HepG2 (cell line): ENCODE measurements around the gene ARMC10. TPM values are rescaled to one million over a fixed set of nuclear protein-coding genes. Genes with fewer than 3 reads are reported as not detected.

Source experiments
- CTCF ChIP-seq: sonication (generic); formaldehyde crosslinking; IDR thresholded peaks from 2 replicates; pipeline ENCODE4 v1.5.0; 2020; ENCODE audit warnings: mild to moderate bottlenecking, missing genetic modification reagents, moderate library complexity
- DNMT3B ChIP-seq: conservative IDR thresholded peaks from 2 replicates; pipeline ENCODE4 v1.6.1; 2016; ENCODE audit warnings: missing biosample characterization, control low read depth
- KLF11 ChIP-seq: IDR thresholded peaks from 2 replicates; pipeline ENCODE4 v1.6.1; 2016; ENCODE audit warnings: missing compliant biosample characterization
- NCOR1 ChIP-seq: fragments of 200-600 bp; sonication (generic); IDR thresholded peaks from 2 replicates; pipeline ENCODE4 v1.7.0; 2017; ENCODE audit warnings: antibody characterized with exemption, low read length, borderline replicate concordance
- XRCC5 ChIP-seq: fragments of 200-400 bp; formaldehyde crosslinking; optimal IDR thresholded peaks from 2 replicates; pipeline ENCODE3; 2017; ENCODE audit warnings: mild to moderate bottlenecking, low read length
- ZBTB7A ChIP-seq: sonication (generic); formaldehyde crosslinking; IDR thresholded peaks from 2 replicates; pipeline ENCODE4 v1.8.0; 2022; ENCODE audit warnings: mild to moderate bottlenecking, missing genetic modification reagents
- ZC3H13 ChIP-seq: sonication (generic); formaldehyde crosslinking; IDR thresholded peaks from 2 replicates; pipeline ENCODE4 v1.8.1; 2023; ENCODE audit warnings: mild to moderate bottlenecking, missing genetic modification reagents, moderate library complexity
- ZC3H4 ChIP-seq: sonication (generic); formaldehyde crosslinking; IDR thresholded peaks from 2 replicates; pipeline ENCODE4 v1.4.0; 2020; ENCODE audit warnings: missing genetic modification reagents, borderline replicate concordance
- ZEB1 ChIP-seq: IDR thresholded peaks from 2 replicates; pipeline ENCODE4 v1.6.1; 2012; ENCODE audit warnings: mild to moderate bottlenecking, low read depth, inconsistent platforms; ENCODE audit not compliant: insufficient replicate concordance
- ZFP36L1 ChIP-seq: sonication (generic); formaldehyde crosslinking; IDR thresholded peaks from 2 replicates; pipeline ENCODE4 v1.8.0; 2022; ENCODE audit warnings: mild to moderate bottlenecking, missing genetic modification reagents, moderate library complexity
- ZMYM3 ChIP-seq: sonication (generic); formaldehyde crosslinking; IDR thresholded peaks from 2 replicates; pipeline ENCODE4 v1.5.1; 2020; ENCODE audit warnings: mild to moderate bottlenecking, missing genetic modification reagents
- ZNF407 ChIP-seq: sonication (generic); formaldehyde crosslinking; IDR thresholded peaks from one replicate; pipeline ENCODE4 v1.5.1; 2020; ENCODE audit warnings: mild to moderate bottlenecking, missing genetic modification reagents; ENCODE audit errors: not compliant biosample characterization
- ZNF432 ChIP-seq: sonication (generic); formaldehyde crosslinking; IDR thresholded peaks from 2 replicates; pipeline ENCODE4 v1.5.0; 2020; ENCODE audit warnings: missing genetic modification reagents, mild to moderate bottlenecking, borderline replicate concordance
- ZNF484 ChIP-seq: sonication (generic); formaldehyde crosslinking; IDR thresholded peaks from 2 replicates; pipeline ENCODE4 v1.5.1; 2020; ENCODE audit warnings: mild to moderate bottlenecking, low read depth, missing genetic modification reagents, borderline replicate concordance
- ZNF512 ChIP-seq: sonication (generic); formaldehyde crosslinking; IDR thresholded peaks from 2 replicates; pipeline ENCODE4 v1.4.0; 2020; ENCODE audit warnings: mild to moderate bottlenecking, missing genetic modification reagents
- ZNF644 ChIP-seq: IDR thresholded peaks from 2 replicates; pipeline ENCODE4 v1.6.1; 2016; ENCODE audit warnings: low read depth
- ZNF83 ChIP-seq: sonication (generic); formaldehyde crosslinking; IDR thresholded peaks from 2 replicates; pipeline ENCODE4 v1.4.0; 2020; ENCODE audit warnings: missing genetic modification reagents, mild to moderate bottlenecking, borderline replicate concordance
- polyA plus RNA-seq, 8 experiments: library from polyadenylated mRNA; depleted of rRNA in 3 of 8; stranded (reverse) in 7 of 8; unstranded in 1 of 8; fragments of >200 nt; fragmentation: Illumina TruSeq in 4 of 8; extraction: Trizol in 4 of 8; gene quantifications; 2 replicates each; pipeline versions ENCODE4 v1.2.1 to v1.2.3, GENCODE V29; 2011 to 2016; ENCODE audit warnings: low read depth in 4 of 8, missing spikeins in 1 of 8, mixed read lengths in 1 of 8; ENCODE audit not compliant: insufficient read depth in 1 of 8
- total RNA-seq, 5 experiments: library from RNA; depleted of rRNA; stranded (reverse); fragments of >200 nt; fragmentation: Illumina TruSeq; extraction: Trizol; gene quantifications; 2 replicates each; pipeline ENCODE4 v1.2.3, GENCODE V29; 2016; ENCODE audit warnings: low read depth in 1 of 5

The ARMC10 gene
- total and polyA plus RNA-seq, 2 of the 13 experiments (the other 11 are each of a cell fraction or from before 2014, with no cell fraction given): 11.3 to 23.7 TPM

DNA sequence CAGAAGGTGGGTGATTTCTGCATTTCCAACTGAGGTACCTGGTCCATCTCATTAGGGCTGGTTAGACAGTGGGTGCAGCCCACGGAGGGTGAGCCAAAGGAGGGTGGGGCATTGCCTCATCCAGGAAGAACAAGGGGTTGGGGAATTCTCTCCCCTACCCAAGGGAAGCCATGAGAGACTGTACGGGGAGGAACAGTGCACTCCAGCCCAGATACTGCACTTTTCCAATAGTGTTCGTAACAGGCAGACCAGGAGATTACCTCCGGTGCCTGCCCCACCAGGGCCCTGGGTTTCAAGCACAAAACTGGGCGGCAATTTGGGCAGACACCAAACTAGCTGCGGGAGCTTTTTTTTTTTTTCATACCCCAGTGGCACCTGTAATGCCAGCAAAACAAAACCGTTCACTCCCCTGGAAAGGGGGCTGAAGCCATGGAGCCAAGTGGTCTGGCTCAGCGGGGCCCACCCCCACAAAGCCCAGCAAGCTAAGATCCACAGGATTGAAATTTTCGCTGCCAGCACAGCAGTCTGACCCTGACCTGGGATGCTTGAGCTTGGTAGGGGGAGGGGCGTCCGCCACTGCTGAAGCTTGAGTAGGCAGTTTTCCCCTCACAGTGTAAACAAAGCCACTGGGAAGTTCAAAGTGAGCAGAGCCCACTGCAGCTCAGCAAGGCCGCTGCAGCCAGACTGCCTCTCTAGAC is 31.2 kb downstream of the ARMC10 start (continued):
- TF ChIP-seq ZNF407 (CRISPR knock-in tag) (no peak), CTCF (CRISPR knock-in tag) (no peak), ZMYM3 (peak; percentile 70; the same call in 1 of the 2 replicates), ZNF644 (CRISPR knock-in tag) (0 out of 2 replicates have a peak, but pooled peaks have one; percentile 20), ZNF512 (CRISPR knock-in tag) (no peak), ZNF432 (no peak), ZBTB7A (CRISPR knock-in tag) (peak; percentile 72; the same call in 1 of the 2 replicates), KLF11 (CRISPR knock-in tag) (no peak), ZFP36L1 (CRISPR knock-in tag) (no peak), XRCC5 (peak; percentile 55), NCOR1 (no peak; the same call in 1 of the 2 replicates), ZEB1 (no peak), DNMT3B (CRISPR knock-in tag) (no peak), ZC3H13 (CRISPR knock-in tag) (peak; percentile 38; the same call in 1 of the 2 replicates), ZC3H4 (CRISPR knock-in tag) (no peak), ZNF83 (CRISPR knock-in tag) (no peak), ZNF484 (CRISPR knock-in tag) (no peak)
